ENCODE data around the gene CLSTN1.
"Not testable (repeated sequence)": the region's sequence is repeated elsewhere in the genome, so short reads cannot be mapped to it uniquely, and the experiment has no call there.

Gene CLSTN1

GRCh38 chr1:9794081-9794480 lies 29.7 kb downstream of the CLSTN1 start:
- no peak for DNase-seq (ENCODE audit: low spot score)

GRCh38 chr1:9793291-9793690 lies 30.5 kb downstream of the CLSTN1 start:
- DNase-seq (ENCODE audit: low spot score), result no peak

GRCh38 chr1:9792156-9793042 lies 31.4 kb downstream of the CLSTN1 start:
- no peak for DNase-seq (ENCODE audit: low spot score)

- DNase-seq (ENCODE audit: low spot score), result not testable (repeated sequence)
These were observed 34.1 kb downstream of the CLSTN1 start for GRCh38 chr1:9789700-9790099.

- DNase-seq (ENCODE audit: low spot score), result no peak
These were observed 36.1 kb downstream of the CLSTN1 start for GRCh38 chr1:9787702-9788101.

- no peak for DNase-seq (ENCODE audit: low spot score)
These were observed 38.4 kb downstream of the CLSTN1 start for GRCh38 chr1:9785406-9785805.

GRCh38 chr1:9784508-9785133 lies 39.1 kb downstream of the CLSTN1 start:
- DNase-seq (ENCODE audit: low spot score), result peak; percentile 50

- no peak for DNase-seq (ENCODE audit: low spot score)
These were observed 40.9 kb downstream of the CLSTN1 start for GRCh38 chr1:9782897-9783296.

- DNase-seq (ENCODE audit: low spot score), result no peak
These were observed 41.5 kb downstream of the CLSTN1 start for GRCh38 chr1:9782116-9782751.

GRCh38 chr1:9780554-9781110 lies 43.1 kb downstream of the CLSTN1 start:
- DNase-seq (ENCODE audit: low spot score), result no peak

- DNase-seq (ENCODE audit: low spot score), result no peak
These were observed 44.9 kb downstream of the CLSTN1 start for GRCh38 chr1:9778905-9779304.

GRCh38 chr1:9776685-9777084 lies 47.1 kb downstream of the CLSTN1 start:
- DNase-seq (ENCODE audit: low spot score), result no peak

- DNase-seq (ENCODE audit: low spot score), result no peak
These were observed 48.8 kb downstream of the CLSTN1 start for GRCh38 chr1:9774712-9775679.

GRCh38 chr1:9770298-9770697 lies 53.5 kb downstream of the CLSTN1 start:
- DNase-seq (ENCODE audit: low spot score), result no peak

- no peak for DNase-seq (ENCODE audit: low spot score)
These were observed 54.8 kb downstream of the CLSTN1 start for GRCh38 chr1:9768983-9769382.

GRCh38 chr1:9767964-9768668 lies 55.6 kb downstream of the CLSTN1 start:
- DNase-seq (ENCODE audit: low spot score), result no peak

GRCh38 chr1:9766759-9767442 lies 56.9 kb downstream of the CLSTN1 start:
- DNase-seq (ENCODE audit: low spot score), result no peak

GRCh38 chr1:9764550-9764949 lies 59.2 kb downstream of the CLSTN1 start:
- DNase-seq (ENCODE audit: low spot score), result no peak

GRCh38 chr1:9763914-9764313 lies 59.9 kb downstream of the CLSTN1 start:
- DNase-seq (ENCODE audit: low spot score), result no peak

- not testable (repeated sequence) for DNase-seq (ENCODE audit: low spot score)
These were observed 61.3 kb downstream of the CLSTN1 start for GRCh38 chr1:9762446-9762845.
